MV-4-11 (cell line): Measurements from ENCODE around the gene SLC12A2.

Experiments
- DNase-seq: peaks from one replicate; lab custom pipeline; 2025; lab: John Stamatoyannopoulos, UW

SLC12A2 gene

GRCh38 chr5:128083033-128083810, at the start of gene SLC12A2:
Gene SLC12A2, plus strand, starts transcription at chr5:128083766. Its CDS starts 189 bp downstream, at chr5:128083955.
- DNase-seq, result peak; percentile 78

- no peak for DNase-seq
These were observed 47.9 kb upstream of the SLC12A2 start for GRCh38 chr5:128035689-128036088.

GRCh38 chr5:128036950-128037349, 46.6 kb upstream of the SLC12A2 start:
- DNase-seq, result no peak

GRCh38 chr5:128038643-128039042, 44.9 kb upstream of the SLC12A2 start:
- DNase-seq, result peak; percentile 37

- no peak for DNase-seq
These were observed 42.6 kb upstream of the SLC12A2 start for GRCh38 chr5:128040927-128041326.

GRCh38 chr5:128052780-128053179, 30.8 kb upstream of the SLC12A2 start:
- no peak for DNase-seq

GRCh38 chr5:128053291-128053954, 30.1 kb upstream of the SLC12A2 start:
- no peak for DNase-seq

GRCh38 chr5:128060644-128061385, 22.8 kb upstream of the SLC12A2 start:
- DNase-seq, result no peak

- DNase-seq, result no peak
These were observed 21.3 kb upstream of the SLC12A2 start for GRCh38 chr5:128062172-128062746.

- peak; percentile 24 for DNase-seq
These were observed 9.4 kb upstream of the SLC12A2 start for GRCh38 chr5:128074171-128074570.

- no peak for DNase-seq
These were observed 8.6 kb upstream of the SLC12A2 start for GRCh38 chr5:128074953-128075352.

- DNase-seq, result no peak
These were observed 6.0 kb upstream of the SLC12A2 start for GRCh38 chr5:128077526-128077925.

- DNase-seq, result no peak
These were observed 2.3 kb upstream of the SLC12A2 start for GRCh38 chr5:128081111-128081851.

GRCh38 chr5:128082551-128083032, 974 bp upstream of the SLC12A2 start:
- DNase-seq, result no peak

GRCh38 chr5:128083811-128084227, 253 bp downstream of the SLC12A2 start:
- no peak for DNase-seq

- DNase-seq, result no peak
These were observed 932 bp downstream of the SLC12A2 start for GRCh38 chr5:128084228-128085167.

- DNase-seq, result no peak
These were observed 1.8 kb downstream of the SLC12A2 start for GRCh38 chr5:128085413-128085812.

- DNase-seq, result no peak
These were observed 8.0 kb downstream of the SLC12A2 start for GRCh38 chr5:128091579-128091978.

GRCh38 chr5:128092144-128092543, 8.6 kb downstream of the SLC12A2 start:
- DNase-seq, result no peak

- no peak for DNase-seq
These were observed 9.8 kb downstream of the SLC12A2 start for GRCh38 chr5:128093368-128093767.
